22Rv1 (cell line): Measurements from ENCODE around the gene ARAP2.

ENCODE experiments used
- H3K27ac ChIP-seq: fragments of 450-650 bp; 2 replicates; pipeline ENCODE4 v1.5.1; 2017
- ZFX ChIP-seq: fragments of 450-650 bp; IDR thresholded peaks from 2 replicates; pipeline ENCODE4 v1.6.1; 2017; ENCODE audit warnings: antibody characterized with exemption, borderline replicate concordance
- TF ChIP-seq, protein P1 (sequence below): fragments of 450-650 bp; IDR thresholded peaks from 2 replicates; pipeline ENCODE4 v1.5.1; 2017; ENCODE audit warnings: mild to moderate bottlenecking

The ARAP2 gene

DNA sequence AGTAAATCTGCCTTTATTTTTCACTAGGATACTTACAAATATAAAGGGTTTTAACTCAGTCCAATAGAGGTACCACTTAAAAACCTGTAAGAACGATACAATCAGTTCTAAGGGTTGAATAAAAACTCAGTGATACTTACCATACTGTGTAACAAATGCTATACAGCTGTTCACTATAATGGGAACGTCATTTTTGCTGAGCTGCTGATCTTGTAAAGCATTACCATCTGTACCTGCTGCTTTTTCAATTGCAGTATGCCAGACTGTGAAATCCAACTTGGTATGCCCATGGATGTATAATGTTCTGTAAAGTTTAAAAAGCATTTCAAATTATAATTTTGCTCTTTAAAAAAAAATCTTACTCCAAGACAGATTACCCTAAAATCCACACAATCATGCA lies 111.2 kb downstream of the ARAP2 start:
- TF ChIP-seq, protein P1, sequence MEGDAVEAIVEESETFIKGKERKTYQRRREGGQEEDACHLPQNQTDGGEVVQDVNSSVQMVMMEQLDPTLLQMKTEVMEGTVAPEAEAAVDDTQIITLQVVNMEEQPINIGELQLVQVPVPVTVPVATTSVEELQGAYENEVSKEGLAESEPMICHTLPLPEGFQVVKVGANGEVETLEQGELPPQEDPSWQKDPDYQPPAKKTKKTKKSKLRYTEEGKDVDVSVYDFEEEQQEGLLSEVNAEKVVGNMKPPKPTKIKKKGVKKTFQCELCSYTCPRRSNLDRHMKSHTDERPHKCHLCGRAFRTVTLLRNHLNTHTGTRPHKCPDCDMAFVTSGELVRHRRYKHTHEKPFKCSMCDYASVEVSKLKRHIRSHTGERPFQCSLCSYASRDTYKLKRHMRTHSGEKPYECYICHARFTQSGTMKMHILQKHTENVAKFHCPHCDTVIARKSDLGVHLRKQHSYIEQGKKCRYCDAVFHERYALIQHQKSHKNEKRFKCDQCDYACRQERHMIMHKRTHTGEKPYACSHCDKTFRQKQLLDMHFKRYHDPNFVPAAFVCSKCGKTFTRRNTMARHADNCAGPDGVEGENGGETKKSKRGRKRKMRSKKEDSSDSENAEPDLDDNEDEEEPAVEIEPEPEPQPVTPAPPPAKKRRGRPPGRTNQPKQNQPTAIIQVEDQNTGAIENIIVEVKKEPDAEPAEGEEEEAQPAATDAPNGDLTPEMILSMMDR, result no peak
- no peak for TF ChIP-seq ZFX
- H3K27ac ChIP-seq, result no peak overlapping the region

DNA sequence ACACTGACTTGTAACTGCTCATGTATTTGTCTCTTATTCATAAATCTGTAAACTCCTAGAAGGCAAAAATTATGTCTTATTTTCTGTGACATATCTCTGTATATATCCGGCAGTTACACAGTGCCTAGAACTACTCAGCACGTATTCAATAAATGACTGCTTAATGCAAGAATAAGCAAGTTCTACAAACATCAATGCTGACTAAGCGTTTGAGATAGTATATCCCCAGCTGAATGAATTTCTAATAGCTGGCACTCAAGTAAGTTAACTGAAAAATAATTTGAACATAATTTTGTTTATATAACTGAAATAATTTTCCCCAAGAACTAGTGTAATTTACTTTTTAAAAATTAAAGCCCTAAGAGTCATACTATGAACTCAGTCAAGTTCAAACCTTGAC lies 113.7 kb downstream of the ARAP2 start:
- TF ChIP-seq ZFX, result no peak
- TF ChIP-seq, protein P1, result no peak
- no peak overlapping the region for H3K27ac ChIP-seq

DNA sequence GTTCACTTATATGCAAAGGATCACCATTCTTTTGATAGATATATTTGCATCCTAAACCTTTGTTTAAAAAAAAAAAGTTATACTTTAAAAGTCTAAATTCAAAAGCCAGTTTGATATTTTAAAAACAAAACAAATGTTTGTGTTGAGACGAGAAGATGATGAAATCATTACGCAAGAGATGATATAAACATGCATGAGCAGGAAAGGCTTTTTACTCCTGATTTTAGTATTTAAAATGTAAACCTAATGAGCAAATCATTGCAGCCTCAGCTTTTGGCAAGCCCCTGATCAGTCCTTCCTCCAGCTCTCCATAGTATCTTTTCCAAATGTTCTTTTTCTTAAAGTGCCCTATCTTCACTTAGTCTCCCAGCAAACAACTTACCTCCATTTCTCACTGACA lies 115.6 kb downstream of the ARAP2 start:
- no peak for TF ChIP-seq ZFX
- no peak overlapping the region for H3K27ac ChIP-seq

DNA sequence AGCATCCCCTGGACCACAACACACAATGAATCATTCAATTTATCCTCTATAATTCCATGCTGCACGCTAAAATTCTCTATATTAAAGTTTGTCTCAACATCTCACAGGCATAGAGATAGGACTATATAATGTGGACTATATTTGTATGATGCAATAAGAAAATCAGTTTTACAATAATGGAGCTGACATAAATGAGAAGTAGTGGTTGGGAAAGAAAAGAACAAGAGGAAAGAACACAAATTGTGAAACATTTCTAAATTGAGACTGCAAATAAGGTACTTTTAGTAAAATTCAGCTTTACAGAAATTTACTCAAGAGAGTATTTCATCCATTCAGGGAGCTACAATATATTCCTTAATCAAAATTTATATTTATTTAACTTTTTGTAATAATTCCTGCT lies 120.4 kb downstream of the ARAP2 start:
- no peak overlapping the region for H3K27ac ChIP-seq
- TF ChIP-seq, protein P1, result no peak
- TF ChIP-seq ZFX, result no peak

DNA sequence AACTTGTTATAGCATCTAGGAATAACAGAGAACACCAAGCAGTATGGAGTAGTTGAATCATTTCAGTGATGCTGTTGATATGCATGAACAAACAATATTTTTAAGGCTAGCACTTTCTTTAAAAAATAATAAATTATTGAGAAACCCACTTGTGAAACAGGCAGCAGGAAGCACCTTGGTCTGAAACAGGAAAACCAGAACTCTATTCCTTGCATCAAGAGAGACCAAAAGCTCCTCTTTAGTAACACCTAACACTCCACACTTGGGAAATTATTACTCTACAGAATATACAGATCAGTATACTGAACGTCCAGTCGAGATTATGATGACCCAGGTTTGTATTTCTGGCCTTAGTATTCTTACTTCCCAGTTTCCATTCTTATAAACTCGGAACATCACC lies 129.0 kb downstream of the ARAP2 start:
- TF ChIP-seq ZFX, result no peak
- TF ChIP-seq, protein P1, result no peak
- H3K27ac ChIP-seq, result no peak overlapping the region

DNA sequence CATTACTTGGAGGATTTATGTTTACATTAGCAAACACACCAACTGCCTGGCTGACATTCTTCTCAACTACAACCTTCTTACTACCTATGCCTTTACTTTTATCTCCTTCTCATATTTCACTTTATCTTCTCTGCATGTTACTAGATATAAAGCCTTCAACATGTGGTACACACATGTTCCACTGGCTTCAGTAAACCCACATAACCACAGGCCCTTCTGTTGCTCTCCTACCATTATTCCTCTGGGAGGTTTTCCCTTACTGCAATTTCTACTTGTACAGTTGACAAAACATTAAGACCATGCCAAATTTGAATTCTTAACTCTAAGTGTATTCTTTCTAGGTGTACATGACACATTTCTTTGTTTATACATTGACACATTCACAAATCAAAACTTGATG lies 133.1 kb downstream of the ARAP2 start:
- TF ChIP-seq, protein P1, result no peak
- no peak overlapping the region for H3K27ac ChIP-seq

DNA sequence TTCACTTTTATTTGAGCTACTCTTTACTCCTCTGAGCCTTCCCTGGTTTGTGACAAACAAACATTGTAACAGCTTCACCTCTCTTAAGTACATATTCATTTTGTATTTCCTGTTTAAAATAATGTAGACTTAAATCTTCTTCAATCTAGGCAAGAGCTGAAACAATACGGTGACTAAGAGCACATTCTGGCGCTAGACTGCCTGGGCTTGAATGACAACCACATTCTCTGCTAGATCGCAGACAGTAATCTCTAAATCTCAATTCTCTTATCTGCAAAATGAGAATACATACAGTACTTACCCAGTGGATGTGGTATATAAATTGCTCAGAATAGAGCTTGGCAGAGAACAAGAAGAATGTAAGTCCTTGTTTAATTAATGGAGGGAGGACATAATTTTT lies 144.8 kb downstream of the ARAP2 start:
- H3K27ac ChIP-seq, result no peak overlapping the region
- TF ChIP-seq ZFX, result no peak
- TF ChIP-seq, protein P1, result no peak

DNA sequence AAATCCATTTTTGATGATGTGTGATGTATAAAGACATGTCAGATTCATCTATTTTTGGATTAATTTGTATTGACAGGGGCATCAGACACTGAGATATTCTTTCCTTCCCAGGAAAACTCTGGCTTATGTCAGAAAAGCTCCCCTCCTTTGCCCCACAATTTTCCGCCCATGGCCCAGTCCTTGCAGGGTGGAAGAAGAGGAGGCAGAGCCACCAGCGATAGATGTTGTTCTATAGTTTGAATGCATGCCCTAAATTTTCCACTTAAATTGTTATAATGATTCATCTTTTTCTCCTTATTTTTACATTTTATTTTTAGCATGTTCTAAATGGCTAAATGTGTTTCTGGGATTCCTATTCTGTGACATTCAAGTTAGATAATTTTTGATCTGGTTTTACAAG lies 149.3 kb downstream of the ARAP2 start:
- H3K27ac ChIP-seq, result no peak overlapping the region
- TF ChIP-seq ZFX, result no peak
- TF ChIP-seq, protein P1, result no peak
